Fibroblast of lung (primary cell): ENCODE data around the gene SHISA8.

Source experiments
- CTCF ChIP-seq, 2 donors: IDR thresholded peaks in 1 of 2; conservative IDR thresholded peaks in 1 of 2; 1 replicate in 1 of 2; 2 replicates in 1 of 2; pipeline ENCODE4 v1.5.1; 2011 to 2012; ENCODE audit warnings: low read length in 2 of 2, control low read depth in 1 of 2, inconsistent platforms in 1 of 2, low read depth in 1 of 2, mild to moderate bottlenecking in 1 of 2
- EZH2 ChIP-seq: IDR thresholded peaks from 2 replicates; pipeline ENCODE4 v1.5.1; 2012; ENCODE audit warnings: low read length, control low read depth, mild to moderate bottlenecking; ENCODE audit errors: missing control alignments

- TF ChIP-seq CTCF (conservative IDR thresholded peaks at IDR 0.05 in 1 of 2, IDR thresholded peaks at IDR 0.05 in 1 of 2; ENCODE audit: low read depth in 1 of 2, low read length in 2 of 2) = no peak
- TF ChIP-seq EZH2 = no peak
Observed at GRCh38 chr22:41900652-41901312, 14.1 kb downstream of the SHISA8 start.
